HG03097 (cell line): ENCODE results near the gene PSMB11.

ENCODE experiments used
- ATAC-seq: cut with Tn5 transposase; IDR thresholded peaks from one replicate; pipeline ENCODE4 v1.9.1; 2021; ENCODE audit not compliant: unreplicated experiment, low FRiP score

PSMB11 gene

DNA sequence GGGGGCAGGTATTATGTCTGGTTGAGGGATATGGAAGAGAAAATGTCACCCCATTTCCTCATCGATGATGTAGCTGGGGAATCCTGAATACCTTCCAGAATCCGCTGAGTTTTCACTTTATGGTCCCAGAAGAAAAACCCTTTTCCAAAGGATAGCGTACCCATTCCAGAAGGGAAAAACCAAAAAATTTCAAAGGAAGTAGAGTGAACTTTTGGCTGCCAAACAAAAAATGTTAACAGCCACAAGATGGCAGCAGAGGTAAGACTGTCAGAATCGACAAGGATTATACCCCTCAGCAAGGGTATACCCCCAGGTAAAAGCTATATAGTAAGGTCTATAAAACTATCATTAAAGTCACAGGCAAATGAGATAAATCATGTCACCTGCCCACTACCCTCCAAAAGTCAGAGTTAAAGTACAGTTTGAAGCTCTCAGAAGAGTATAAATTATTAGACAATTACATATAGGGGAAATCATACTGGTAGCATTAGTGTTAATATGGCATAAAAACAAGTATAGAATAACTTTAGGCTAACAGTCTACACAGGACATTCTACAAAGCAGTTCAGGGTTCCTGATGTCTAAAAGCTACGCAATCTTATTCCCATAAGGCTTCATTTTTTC, 34.9 kb downstream of the PSMB11 start:
- ATAC-seq, result no peak

DNA sequence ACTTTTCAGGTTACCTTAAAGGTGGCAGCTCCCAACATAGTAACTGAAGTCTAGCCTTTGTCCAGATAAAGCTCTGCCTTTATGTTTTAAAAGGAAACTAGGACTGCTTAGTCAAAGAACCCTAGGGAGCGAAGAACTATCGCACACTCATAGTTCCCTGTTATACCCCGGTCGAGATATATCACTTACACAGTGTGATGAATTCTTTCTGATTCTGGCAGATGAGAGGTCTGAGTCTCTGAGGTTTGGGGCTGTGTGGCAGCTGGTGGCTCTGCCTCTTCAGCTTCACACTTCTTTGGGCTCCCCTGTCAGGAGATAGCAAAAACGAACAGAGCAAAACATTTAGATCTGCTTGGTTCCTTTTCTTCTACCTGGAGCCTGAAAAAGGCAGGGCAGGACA, 36.0 kb downstream of the PSMB11 start:
- ATAC-seq, result no peak

DNA sequence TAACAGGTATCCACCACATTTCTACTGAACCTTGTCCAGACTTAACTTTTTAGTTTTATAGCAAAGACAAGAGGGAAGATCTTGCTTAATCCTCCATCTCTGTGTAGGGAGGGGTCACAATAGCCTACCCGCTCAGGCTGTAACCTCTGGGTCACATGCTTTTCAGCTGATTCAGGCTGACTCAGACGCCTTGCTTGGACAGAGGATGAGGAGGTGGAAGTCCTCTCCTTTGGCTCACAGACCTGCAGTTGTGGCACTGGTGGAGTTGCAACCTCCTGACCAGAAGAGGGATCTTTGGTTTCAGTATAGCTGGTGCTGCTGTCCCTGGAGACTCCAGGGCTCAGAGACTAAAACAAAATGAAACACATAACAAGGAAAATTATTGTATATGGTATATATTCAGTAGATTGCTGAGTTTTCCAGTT, 36.7 kb downstream of the PSMB11 start:
- no peak for ATAC-seq

DNA sequence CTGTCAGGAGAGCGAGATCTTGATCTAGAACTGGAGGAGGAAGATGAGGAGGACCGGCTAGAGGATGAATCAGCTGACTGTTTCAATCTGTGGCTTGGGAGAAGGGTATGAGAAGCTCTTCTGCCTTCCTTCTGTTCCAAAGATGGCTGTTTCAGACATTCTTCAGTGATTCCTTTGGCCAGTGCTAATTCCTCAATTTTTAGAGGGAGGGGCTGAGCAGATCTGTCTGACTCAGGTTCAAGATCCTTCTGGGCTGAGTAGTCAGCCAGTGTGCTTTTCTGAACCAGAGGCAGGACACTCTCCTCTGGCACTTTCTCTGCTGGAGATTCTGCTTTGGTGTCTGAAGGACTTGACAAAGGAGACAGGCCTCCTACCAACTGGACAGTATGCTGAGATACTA, 37.7 kb downstream of the PSMB11 start:
- ATAC-seq, result no peak

DNA sequence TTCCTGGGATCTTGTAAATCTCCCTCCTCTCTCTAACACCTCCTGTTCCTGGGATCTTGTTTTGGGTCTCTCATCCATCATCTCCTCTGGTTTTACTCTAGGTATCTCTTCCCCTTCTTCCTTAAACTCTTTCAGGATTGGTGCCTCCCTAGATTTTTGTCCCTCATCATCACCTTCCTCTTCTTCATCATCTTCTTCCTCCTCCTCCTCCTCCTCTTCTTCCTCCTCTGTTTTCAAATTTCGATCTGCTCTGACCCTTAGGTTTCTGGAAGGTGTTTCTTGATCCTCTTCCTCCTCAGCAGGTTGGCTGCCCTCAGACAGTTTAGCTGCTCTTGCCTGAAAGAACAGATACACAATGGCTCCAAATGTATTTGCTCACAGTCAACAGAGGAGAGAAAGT, 38.5 kb downstream of the PSMB11 start:
- ATAC-seq, result no peak

DNA sequence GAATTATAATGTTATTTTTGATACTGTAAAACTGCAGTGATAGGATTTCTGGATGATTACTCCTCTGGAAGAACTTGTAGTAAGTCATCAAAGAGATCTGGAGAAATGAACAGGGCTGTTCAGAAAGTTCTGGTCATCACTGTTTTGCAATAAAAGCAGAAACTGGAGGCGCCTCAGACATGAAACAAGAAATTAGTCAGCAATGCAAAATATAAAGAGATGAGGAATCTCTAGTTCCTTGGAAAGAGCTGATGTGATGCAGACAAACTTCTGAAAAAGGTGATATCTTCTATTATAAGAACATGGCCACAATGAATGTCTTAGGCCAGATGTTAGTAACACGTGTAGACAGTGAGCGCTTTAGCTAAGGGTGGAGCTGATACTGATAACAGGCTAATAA, 43.4 kb downstream of the PSMB11 start:
- no peak for ATAC-seq

DNA sequence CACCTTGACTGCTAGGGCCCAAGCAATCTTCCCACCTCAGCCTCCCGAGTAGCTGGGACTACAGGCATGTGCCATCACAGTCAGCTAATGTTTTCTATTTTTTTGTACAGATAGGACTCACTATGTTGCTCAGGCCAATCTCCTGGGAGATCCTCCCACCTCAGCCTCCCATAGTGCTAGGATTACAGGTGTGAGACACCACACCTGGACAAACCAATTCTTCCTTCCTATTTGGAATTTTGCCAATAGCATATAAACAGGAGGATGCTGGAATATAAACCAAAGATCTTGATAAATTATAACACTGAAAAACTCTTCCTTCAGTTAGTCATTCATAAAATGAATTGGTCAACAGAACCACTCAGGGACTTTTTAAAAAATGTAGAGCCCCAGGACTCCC, 44.6 kb downstream of the PSMB11 start:
- ATAC-seq, result no peak

DNA sequence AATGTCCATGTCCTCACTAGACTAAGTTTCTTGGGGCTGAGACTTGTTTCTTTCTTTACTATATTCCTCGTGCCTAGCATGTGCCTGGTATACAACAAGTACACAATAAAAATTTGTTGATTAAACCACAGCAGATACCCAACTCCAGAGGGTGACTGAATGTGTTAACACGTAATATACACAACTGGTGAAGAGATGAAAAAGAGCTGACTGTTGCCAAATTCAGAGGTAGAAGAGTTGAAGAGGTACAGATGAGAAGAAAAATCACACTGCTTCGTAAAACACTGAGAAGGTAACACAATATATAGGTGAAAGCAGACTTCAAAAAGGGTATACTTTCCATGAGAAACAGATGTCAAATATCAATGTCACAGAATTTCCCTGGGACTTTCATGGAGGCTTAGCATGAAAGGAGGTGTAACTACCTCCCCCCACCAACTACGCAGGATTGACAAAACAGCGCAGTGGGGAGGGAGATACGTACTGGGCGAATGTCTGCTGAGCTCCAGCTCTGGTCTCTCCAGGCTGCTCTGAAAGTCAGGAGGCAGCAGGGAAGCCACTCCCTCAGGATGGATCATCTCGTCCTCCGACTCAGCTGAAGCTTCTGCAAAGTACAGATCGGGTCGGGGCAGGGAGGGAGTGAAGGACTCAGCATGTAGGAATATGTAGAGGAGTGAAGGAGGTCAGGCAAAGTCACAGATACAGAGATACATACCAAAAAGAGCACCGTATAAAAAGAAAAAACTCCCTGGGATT, 47.7 kb downstream of the PSMB11 start:
- no peak for ATAC-seq

DNA sequence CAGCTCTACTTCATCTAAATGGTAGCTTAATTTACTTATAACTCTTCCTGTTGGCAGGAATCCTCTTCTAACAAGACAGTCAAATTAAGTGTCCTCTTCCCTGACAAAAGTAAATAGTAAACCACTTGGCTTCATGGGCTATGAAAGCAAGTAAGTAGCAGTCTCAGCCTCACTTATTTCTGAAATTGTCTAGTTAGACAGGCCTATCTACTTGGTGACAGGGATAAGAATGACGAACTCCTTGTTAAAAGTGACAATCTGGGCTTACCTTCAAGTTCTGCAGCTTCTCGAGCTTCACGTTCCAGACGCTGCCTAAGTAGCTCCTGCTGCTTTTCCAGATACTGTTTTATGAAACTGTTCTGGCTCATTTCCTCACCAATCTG, 48.2 kb downstream of the PSMB11 start:
- no peak for ATAC-seq

DNA sequence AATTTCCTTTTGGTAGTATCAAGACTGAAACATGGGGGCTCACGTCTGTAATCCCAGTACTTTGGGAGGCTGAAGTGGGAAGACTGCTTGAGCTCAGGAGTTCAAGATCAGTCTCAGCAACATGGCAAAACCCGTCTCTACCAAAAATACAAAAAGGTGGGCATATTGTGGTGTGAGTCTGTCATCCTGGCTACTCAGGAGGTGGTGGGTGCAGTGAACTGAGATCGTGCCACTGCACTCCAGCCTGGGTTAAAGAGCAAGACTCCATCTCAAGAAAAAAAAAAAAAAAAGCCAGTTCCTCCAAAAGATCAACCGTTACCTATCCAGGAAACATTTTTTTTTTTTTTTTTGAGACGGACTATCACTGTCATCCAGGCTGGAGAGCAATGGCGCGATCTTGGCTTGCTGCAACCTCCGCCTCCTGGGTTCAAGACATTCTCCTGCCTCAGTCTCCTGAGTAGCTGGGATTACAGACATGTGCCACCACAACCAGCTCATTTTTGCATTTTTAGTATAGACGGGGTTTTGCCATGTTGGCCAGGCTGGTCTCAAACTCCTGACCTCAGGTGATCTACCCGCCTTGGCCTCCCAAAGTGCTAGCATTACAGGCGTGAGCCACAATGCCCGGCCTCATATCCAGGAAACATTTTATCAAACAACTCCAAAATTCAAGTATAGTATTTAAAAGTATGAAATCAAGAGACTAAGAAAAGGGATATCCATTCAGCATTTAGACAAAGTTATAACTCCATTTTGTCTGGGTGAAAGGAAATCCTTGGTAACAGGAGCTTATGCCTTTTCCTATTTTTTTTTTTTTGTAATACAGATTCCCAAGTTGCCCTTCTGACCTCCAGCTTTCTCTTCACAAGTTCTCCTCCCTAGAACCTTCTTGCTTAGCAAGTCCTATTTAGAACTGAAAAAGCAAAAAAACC, 49.5 kb downstream of the PSMB11 start:
- no peak for ATAC-seq

DNA sequence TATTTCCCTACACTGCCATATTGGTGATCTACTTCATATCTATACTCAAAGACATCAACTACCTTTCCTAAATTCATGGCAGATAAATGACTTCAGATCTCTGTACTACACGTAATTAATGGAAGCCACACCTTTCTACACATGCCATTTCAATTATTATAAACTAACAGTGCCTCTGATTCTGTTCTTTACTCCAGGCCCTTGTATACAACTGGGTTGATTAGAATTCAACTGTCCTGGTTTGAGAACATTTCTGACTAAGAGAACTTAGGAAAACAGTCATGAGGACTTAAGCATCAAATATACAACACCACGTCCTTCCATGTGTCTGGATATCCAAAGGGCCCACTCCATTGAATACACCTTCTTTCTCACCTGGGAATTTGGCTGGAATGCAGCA, 51.1 kb downstream of the PSMB11 start:
- ATAC-seq, result no peak

DNA sequence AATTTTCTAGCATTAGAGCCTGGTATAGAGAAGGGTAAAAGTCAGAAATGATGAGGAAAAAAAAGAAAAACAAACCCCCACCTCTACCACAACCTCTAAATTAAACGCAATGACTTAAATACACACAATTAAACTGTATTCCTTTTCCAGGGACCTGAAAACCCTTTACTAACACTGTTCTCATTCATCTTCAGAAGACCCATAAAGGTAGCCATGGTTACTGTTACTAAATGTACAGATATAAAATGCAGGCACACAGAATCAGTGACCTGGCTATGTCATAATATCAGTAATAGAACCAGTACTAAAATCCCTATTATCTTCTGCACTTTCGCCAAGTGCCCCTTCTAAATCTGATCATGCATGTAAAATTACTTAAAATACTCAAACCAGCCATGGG, 51.5 kb downstream of the PSMB11 start:
- no peak for ATAC-seq
